ENCODE measurements around the gene RNASEH2B. TPM values are rescaled to one million over a fixed set of nuclear protein-coding genes. Genes with fewer than 3 reads are reported as not detected.
A peak's percentile ranks its signal among the peaks of the same experiment; 100 is the strongest.

Gene RNASEH2B
- total and polyA plus RNA-seq, 9 of the 15 experiments (the other 6 are each of a cell fraction or from before 2014, with no cell fraction given), result 26.3 to 109 (median 62.5) TPM

DNA sequence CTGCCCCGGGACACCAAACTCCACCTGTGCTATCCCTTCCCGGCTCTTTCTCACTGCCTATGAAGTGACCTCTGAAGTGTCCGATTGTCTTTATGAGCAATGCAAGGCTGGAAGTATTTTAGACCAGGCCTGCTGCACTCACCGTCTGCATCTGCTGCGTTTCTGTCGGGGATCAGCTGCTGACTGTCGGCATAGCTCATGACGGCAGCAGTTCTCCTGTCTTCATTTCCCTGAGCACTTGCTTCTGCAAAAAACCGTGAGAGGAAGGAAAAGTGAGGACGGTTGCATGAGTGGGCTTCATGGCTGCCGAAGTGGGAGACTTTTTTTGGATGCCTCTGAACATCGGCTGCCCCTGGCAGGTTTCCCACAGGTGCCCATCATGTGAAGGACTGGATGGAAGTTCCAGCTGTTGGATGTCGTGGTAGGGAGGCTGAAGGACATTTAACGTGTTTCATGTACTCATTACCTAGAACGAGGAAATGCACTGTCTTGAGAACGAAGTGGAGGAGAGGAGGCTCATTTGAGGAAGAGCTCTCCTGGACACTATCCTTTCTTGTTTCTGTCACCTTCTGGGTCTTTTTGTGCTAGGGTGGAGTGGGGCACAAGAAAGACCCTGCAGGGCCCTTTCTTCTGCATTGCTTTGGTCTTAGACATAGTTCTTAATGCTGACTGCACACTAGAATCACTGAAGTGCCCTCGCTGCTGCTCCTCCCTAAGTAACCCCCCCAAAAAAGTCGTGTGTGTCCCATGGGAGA, 94.7 kb downstream of the RNASEH2B start:
- H3K4me3 ChIP-seq, result no peak overlapping the region
- 4% methylated on average over 16 of the region's 18 CpGs for whole genome bisulfite sequencing (ENCODE audit: insufficient coverage, low coverage, missing lambda C conversion rate)
- POLR2A ChIA-PET, result interaction anchor here (0.6 to 1.0 kb wide), 2 partner anchors 833 to 847 kb away, joined by 3 read pairs; no protein-coding TSS in a partner anchor
- CTCF ChIA-PET (ENCODE audit: low intra/inter-chr PET ratio), result no interaction called here
- H3K4me2 ChIP-seq (ENCODE audit: insufficient read depth, low read length), result no peak overlapping the region
- BruUV-seq (replicated peaks), result no TSS peak
- FAIRE-seq (no peak), ATAC-seq (no peak), DNase-seq (ENCODE audit: extremely low read depth in 1 of 4, low spot score in 3 of 4) (no peak)
- TF ChIP-seq ZNF431 (CRISPR knock-in tag; IDR thresholded peaks at IDR 0.05) (no peak), CC2D1A (IDR thresholded peaks at IDR 0.05) (no peak), ZNF165 (CRISPR knock-in tag; IDR thresholded peaks at IDR 0.05; ENCODE audit: borderline replicate concordance) (no peak), ZNF274 (IDR thresholded peaks at IDR 0.05; ENCODE audit: borderline replicate concordance, low read depth, low read length) (no peak), DACH1 (IDR thresholded peaks at IDR 0.05; ENCODE audit: partially characterized antibody) (no peak), RBFOX2 (IDR thresholded peaks at IDR 0.05; ENCODE audit: low read depth, low read length) (no peak), NFATC3 (IDR thresholded peaks at IDR 0.05) (no peak)
- TF ChIP-seq, protein P1, sequence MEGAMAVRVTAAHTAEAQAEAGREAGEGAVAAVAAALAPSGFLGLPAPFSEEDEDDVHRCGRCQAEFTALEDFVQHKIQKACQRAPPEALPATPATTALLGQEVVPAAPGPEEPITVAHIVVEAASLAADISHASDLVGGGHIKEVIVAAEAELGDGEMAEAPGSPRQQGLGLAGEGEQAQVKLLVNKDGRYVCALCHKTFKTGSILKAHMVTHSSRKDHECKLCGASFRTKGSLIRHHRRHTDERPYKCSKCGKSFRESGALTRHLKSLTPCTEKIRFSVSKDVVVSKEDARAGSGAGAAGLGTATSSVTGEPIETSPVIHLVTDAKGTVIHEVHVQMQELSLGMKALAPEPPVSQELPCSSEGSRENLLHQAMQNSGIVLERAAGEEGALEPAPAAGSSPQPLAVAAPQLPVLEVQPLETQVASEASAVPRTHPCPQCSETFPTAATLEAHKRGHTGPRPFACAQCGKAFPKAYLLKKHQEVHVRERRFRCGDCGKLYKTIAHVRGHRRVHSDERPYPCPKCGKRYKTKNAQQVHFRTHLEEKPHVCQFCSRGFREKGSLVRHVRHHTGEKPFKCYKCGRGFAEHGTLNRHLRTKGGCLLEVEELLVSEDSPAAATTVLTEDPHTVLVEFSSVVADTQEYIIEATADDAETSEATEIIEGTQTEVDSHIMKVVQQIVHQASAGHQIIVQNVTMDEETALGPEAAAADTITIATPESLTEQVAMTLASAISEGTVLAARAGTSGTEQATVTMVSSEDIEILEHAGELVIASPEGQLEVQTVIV (CRISPR knock-in tag; IDR thresholded peaks at IDR 0.05; ENCODE audit: borderline replicate concordance), result no peak
- H3K27ac ChIP-seq (ENCODE audit: extremely low read depth, low read depth, low read length), result no peak overlapping the region
- no peak overlapping the region for H3K9ac ChIP-seq (ENCODE audit: insufficient read depth in 1 of 2, low read depth in 2 of 2, low read length in 2 of 2)
- no peaks in the 10 kb centered on the region for H3K36me3 ChIP-seq (ENCODE audit: control insufficient read depth, insufficient read depth, low read length)
- H3K9me1 ChIP-seq (ENCODE audit: control insufficient read depth, insufficient read depth, low read length), result no peaks in the 10 kb centered on the region
- H3K4me1 ChIP-seq (replicated peaks in 1 of 2; ENCODE audit: control insufficient read depth in 2 of 2, insufficient read depth in 2 of 2, low read length in 2 of 2), result no peaks in the 10 kb centered on the region
- no peaks in the 10 kb centered on the region for H3K79me2 ChIP-seq (ENCODE audit: control insufficient read depth, insufficient read depth, low read length)
- no peaks in the 10 kb centered on the region for H4K20me1 ChIP-seq (replicated peaks; ENCODE audit: control insufficient read depth, insufficient read depth, low read length)
- H3K9me3 ChIP-seq (replicated peaks; ENCODE audit: control insufficient read depth, insufficient read depth, low read depth, low read length), result no peaks in the 10 kb centered on the region
- peaks cover 11 to 29% of the 10 kb centered on the region in 2 experiments; a peak in 4 of 5 replicates for H3K27me3 ChIP-seq (ENCODE audit: control insufficient read depth in 2 of 2, insufficient read depth in 2 of 2, low read length in 2 of 2)
- H2AFZ ChIP-seq (ENCODE audit: low read depth, low read length), result peak overlapping the region; percentile 5; the same call in 1 of the 2 replicates
- intact Hi-C loops (cut with micrococcal nuclease), result no loop called here
- in situ Hi-C loops (cut with MboI), result no loop called here

Data from K562 (cell line).